ENCODE results near the gene FAM216A.

- TF ChIP-seq CTCF (conservative IDR thresholded peaks at IDR 0.05; ENCODE audit: low read length) = no peak
- no peak for TF ChIP-seq EZH2phosphoT487 (IDR thresholded peaks at IDR 0.05; ENCODE audit: borderline replicate concordance)
Measured at GRCh38 chr12:110516995-110517394, 48.4 kb downstream of the FAM216A start.
